Nephron progenitor cell (in vitro differentiated cells): ENCODE measurements around the gene CACNG3.

Source experiments
- DNase-seq: peaks from one replicate; pipeline ENCODE4 v3.0.0; 2021
- H3K27ac Mint-ChIP-seq: 2 replicates; pipeline ENCODE4 v1.8.0; 2021; ENCODE audit warnings: mild to moderate bottlenecking, moderate library complexity, mixed read lengths
- H3K27me3 Mint-ChIP-seq: 2 replicates; pipeline ENCODE4 v1.8.0; 2021; ENCODE audit warnings: mild to moderate bottlenecking, low read depth, mixed read lengths; ENCODE audit not compliant: poor library complexity
- H3K36me3 Mint-ChIP-seq: 2 replicates; pipeline ENCODE4 v1.8.0; 2021; ENCODE audit warnings: low read depth, mixed read lengths
- H3K4me1 Mint-ChIP-seq: 2 replicates; pipeline ENCODE4 v1.8.0; 2021; ENCODE audit warnings: mixed read lengths
- H3K4me3 Mint-ChIP-seq: 2 replicates; pipeline ENCODE4 v1.8.0; 2021; ENCODE audit warnings: mild to moderate bottlenecking, moderate library complexity, mixed read lengths
- H3K9me3 Mint-ChIP-seq: 2 replicates; pipeline ENCODE4 v1.8.0; 2021; ENCODE audit warnings: mild to moderate bottlenecking, moderate library complexity, mixed read lengths
- CTCF ChIP-seq: fragments of 200-600 bp; sonication (generic); IDR thresholded peaks from 2 replicates; pipeline ENCODE4 v1.5.0; 2021; ENCODE audit warnings: antibody characterized with exemption

Gene CACNG3

GRCh38 chr16:24262816-24263215, 6.7 kb downstream of the CACNG3 start:
- H3K36me3 Mint-ChIP-seq, result no peaks in the 10 kb centered on the region
- H3K4me3 Mint-ChIP-seq, result no peak overlapping the region
- DNase-seq, result no peak
- H3K4me1 Mint-ChIP-seq, result no peaks in the 10 kb centered on the region
- peaks cover 22% of the 10 kb centered on the region for H3K27me3 Mint-ChIP-seq
- no peaks in the 10 kb centered on the region for H3K9me3 Mint-ChIP-seq
- no peak overlapping the region for H3K27ac Mint-ChIP-seq
- TF ChIP-seq CTCF, result no peak

- TF ChIP-seq CTCF, result no peak
- Mint-ChIP-seq H3K27me3 (peaks cover 3% of the 10 kb centered on the region), H3K4me1 (no peaks in the 10 kb centered on the region), H3K9me3 (peaks cover 4% of the 10 kb centered on the region), H3K36me3 (no peaks in the 10 kb centered on the region), H3K4me3 (no peak overlapping the region), H3K27ac (no peak overlapping the region)
- DNase-seq, result no peak
These were observed 14.7 kb downstream of the CACNG3 start for GRCh38 chr16:24270721-24271442.

GRCh38 chr16:24272379-24272778, 16.2 kb downstream of the CACNG3 start:
- TF ChIP-seq CTCF, result no peak
- Mint-ChIP-seq H3K27ac (no peak overlapping the region), H3K4me1 (no peaks in the 10 kb centered on the region), H3K9me3 (peaks cover 14% of the 10 kb centered on the region), H3K4me3 (no peak overlapping the region), H3K36me3 (no peaks in the 10 kb centered on the region), H3K27me3 (peaks cover 3% of the 10 kb centered on the region)
- no peak for DNase-seq

GRCh38 chr16:24273508-24274182, 17.5 kb downstream of the CACNG3 start:
- no peak for DNase-seq
- Mint-ChIP-seq H3K27ac (no peak overlapping the region), H3K4me3 (no peak overlapping the region), H3K9me3 (peaks cover 14% of the 10 kb centered on the region), H3K36me3 (no peaks in the 10 kb centered on the region), H3K27me3 (no peaks in the 10 kb centered on the region), H3K4me1 (no peaks in the 10 kb centered on the region)
- no peak for TF ChIP-seq CTCF

GRCh38 chr16:24275413-24275812, 19.3 kb downstream of the CACNG3 start:
- Mint-ChIP-seq H3K9me3 (peaks cover 14% of the 10 kb centered on the region), H3K36me3 (no peaks in the 10 kb centered on the region), H3K27ac (no peak overlapping the region), H3K4me3 (no peak overlapping the region), H3K4me1 (no peaks in the 10 kb centered on the region), H3K27me3 (peaks cover 9% of the 10 kb centered on the region)
- no peak for TF ChIP-seq CTCF
- DNase-seq, result no peak
